SIG-M5 (cell line): ENCODE results near the gene CWH43.
"Not testable (repeated sequence)": the region's sequence is repeated elsewhere in the genome, so short reads cannot be mapped to it uniquely, and the experiment has no call there.

Experiments
- DNase-seq: peaks from one replicate; lab custom pipeline; 2025; lab: John Stamatoyannopoulos, UW

The CWH43 gene

DNA sequence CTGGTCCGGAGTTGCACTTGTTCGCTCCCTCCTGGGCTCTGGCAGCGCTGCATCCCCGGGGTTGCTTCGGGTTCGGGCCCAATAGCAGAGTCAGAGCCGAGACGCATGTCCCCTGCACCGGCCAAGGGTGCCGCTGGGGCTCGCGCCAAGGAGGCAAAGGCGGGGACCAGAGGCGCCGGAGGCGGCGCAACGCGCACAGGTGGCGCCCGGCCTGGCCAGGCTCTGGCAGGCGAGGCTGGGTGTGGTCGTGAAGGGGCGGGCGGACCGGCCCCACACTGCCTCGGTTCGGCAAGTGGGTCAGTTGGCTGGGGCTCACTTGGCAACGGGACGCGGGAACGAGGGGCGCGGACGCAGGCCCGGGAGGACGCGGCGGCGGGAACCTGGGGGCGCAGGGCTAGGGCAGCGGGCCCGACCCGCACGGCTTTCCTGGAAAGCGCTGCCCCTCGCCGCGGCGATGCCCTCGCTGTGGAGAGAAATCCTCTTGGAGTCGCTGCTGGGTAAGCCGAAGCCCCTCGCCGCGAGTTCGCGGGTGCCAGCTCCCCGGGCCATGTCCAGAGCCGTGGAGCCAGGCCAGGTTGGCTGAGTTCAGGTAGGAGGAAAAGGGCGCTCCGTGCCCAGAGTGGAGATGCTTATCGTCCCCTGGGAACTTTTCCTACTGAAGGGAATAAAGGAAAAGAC lies at the start of gene CWH43:
CWH43 (plus strand) TSS at position 300 of the 678 bp plus-strand sequence; CDS start at position 455, 155 bp downstream.
- DNase-seq, result no peak

GRCh38 chr4:48937033-48937432 lies 49.0 kb upstream of the CWH43 start:
- no peak for DNase-seq

- DNase-seq, result no peak
Observed at GRCh38 chr4:48938831-48939230, 47.2 kb upstream of the CWH43 start.

DNA sequence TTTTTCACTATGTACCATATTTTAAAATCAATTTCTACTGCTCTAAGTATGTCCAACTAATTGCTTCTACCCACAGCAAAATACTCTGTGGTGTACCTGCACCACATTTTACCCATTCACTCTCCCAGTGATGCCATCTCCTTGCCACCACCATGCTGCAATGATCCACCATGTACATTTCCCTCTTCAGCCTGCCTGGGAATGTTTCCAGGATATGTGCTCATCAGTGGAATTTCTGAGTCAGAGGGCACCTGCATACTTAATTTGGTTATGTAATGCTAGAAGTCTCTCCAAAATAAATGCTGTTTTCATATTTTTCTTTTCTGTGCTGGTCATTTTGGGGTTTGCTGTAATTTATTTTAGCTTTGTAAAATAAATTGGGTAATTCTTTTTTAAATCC lies 46.3 kb upstream of the CWH43 start:
- DNase-seq, result no peak

DNA sequence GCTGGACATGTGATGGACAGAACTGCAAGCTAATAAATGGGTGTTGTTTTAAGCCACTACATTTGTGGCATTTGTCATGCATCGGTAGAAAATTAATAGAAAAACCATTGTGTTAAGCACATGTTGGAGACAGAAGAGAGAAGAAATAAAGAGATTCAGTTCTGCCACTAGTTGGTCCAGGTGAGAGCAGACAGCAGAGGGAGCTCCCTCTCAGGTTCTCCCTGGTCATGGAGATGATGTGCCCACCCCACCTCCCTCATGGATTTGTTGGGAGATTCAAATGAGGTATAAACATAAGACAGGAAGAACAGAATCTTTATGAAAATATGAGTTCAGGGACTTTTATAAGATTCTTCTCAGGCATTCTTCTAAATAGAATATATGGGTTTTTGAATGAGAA lies 42.7 kb upstream of the CWH43 start:
- DNase-seq, result no peak

- DNase-seq, result no peak
Observed at GRCh38 chr4:48944252-48944651, 41.8 kb upstream of the CWH43 start.

- DNase-seq, result no peak
Observed at GRCh38 chr4:48944756-48945241, 41.3 kb upstream of the CWH43 start.

DNA sequence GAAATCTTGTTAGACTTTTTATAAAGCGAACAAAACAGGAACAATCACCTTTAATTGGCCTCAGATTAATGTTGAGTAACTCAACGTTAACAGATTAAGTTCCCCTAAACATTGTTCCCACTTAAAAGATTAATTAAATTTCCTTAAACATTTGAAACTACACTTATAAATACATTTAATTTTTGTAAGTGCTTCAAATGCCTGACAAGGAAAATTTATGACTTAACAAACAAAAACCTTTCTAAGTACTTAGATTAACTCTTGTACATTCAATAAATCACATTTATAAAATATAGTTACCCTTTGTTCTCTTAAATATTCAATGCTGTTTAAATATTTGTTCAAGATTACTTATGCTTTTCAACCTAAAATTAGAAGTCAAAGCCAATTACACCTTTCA lies 40.1 kb upstream of the CWH43 start:
- no peak for DNase-seq

GRCh38 chr4:48947731-48948130 lies 38.3 kb upstream of the CWH43 start:
- no peak for DNase-seq

DNA sequence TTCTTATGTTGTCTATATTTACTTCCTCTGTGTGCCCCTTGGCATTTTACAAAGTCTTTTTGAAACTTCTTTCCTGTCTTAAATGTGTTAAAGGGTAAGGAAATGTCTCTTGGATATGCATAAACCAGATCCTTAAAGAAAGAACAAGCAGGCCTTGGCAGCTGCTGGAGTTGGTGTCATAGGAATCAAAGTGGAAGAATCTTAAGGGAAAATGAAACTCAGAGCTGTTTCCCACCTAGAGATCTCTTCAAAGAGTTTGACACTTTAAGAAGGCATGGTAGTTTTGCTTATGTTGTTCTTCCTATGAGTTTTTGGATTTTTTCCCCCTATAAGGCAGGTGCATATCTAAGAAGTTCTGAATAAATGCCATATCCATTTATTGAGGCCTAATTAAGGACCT lies 37.0 kb upstream of the CWH43 start:
- no peak for DNase-seq

- no peak for DNase-seq
Observed at GRCh38 chr4:48949518-48950219, 36.4 kb upstream of the CWH43 start.

DNA sequence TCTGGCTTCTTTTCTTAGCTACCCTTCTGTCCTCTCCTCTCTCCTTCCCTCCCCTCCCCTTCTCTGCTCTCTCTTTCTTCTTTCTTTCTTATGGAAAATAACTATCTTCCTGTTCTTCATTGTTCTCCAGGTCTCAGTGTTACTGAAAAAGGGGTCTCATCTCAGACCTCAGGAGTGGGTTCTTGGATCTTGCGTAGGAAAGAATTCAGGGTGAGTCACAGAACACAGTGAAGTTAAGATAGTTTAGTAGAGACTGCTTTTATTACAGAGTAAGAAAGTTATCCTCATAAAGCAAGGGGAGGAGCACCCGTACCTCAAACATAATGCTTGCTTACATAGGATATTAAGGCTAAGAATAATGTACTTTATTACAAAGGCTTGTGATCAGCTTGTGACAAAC lies 31.8 kb upstream of the CWH43 start:
- no peak for DNase-seq

DNA sequence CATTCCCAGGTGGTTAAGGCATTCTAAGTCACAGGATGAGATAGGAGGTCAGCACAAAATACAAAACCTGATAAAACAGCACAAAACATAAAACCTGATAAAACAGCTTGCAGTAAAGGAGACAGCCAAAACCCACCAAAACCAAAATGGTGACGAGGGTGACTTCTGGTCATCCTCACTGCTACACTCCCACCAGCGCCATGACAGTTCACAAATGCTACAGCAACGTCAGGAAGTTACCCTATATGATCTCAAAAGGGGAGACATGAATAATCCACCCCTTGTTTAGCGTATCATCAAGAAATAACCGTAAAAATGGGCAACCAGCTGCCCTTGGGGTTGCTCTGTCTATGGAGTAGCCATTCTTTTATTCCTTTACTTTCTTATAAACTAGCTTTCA lies 28.7 kb upstream of the CWH43 start:
- DNase-seq, result not testable (repeated sequence)

- no peak for DNase-seq
Observed at GRCh38 chr4:48958582-48958981, 27.5 kb upstream of the CWH43 start.

DNA sequence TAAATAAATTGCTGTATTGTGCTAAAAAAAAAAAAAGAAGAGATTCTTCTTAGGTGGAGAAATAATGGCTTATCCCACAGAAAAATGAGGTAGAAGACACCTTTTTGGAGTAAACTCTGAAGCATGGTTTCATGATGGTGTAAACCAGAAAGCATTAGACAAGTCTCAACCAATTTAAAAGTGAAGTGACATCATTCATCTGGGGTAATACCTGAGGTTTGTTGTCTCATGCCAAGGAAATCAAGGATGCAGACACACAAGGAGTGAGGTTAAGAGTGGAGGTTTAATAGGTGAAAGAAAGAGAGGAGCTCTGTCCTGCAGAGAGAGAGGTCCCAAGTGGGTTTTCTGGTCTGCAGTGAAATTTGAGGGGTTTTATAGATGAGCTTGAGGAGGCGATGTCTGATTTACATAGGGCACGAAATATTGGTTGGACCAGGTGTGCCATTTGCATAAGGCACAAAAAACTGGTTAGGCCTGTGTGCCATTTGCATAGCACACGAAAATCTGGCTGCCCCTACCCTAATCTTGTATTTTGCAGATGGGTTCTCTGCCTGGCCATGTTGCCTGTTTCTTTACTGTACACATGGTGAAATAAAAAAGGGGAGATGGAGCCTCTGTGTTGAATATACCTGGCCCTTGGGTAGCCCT lies 25.0 kb upstream of the CWH43 start:
- DNase-seq, result no peak

- no peak for DNase-seq
Observed at GRCh38 chr4:48962636-48963035, 23.4 kb upstream of the CWH43 start.

DNA sequence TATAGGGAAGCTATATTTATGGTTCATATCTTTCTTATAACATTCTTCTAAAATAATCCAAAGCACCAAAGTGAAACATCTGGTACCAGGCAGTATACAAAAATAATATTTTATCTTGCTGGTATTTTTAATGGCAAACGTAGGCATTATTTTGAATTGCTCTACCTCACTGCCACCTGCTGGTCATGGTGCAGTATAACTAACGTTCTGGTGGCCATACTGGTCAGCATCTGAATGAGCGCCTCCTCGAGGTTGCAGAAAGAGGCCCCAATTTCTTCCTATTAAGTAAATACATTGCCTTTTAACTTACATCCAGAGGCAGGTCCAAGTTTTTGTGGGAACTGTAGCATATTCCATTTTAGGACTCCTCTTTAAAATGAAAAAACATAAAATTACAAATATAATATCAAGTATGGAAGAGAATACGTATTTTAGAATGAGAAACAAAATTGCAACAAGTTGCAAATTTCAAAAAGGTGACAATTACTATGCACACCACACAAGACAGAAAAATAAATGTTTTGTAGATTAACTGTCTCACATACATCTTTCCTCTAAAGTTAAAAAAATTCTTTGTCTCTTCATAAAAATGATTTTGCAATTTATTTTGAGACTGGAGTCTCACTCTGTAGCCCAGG lies 22.9 kb upstream of the CWH43 start:
- peak; percentile 12 for DNase-seq

GRCh38 chr4:48967101-48967500 lies 19.0 kb upstream of the CWH43 start:
- DNase-seq, result no peak

- no peak for DNase-seq
Observed at GRCh38 chr4:48967631-48968030, 18.4 kb upstream of the CWH43 start.

DNA sequence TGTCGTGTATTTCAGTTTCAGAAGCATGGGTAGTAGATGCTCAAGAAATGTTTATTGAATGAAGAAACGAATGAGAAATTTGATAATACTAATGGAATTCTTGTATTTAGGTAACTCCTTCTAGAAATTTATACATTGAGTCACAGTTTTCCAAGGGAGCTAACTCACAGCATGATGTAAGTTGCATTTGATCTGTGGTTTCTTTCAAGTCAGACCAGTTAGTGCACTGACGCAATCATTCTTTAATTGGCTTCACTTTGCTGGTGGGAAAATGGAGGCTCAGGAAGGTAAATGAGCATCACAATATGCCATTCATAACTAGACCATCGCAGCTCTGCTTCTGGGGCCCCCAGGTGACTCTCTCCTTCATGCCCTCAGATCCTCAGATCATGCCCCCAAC lies 17.3 kb upstream of the CWH43 start:
- no peak for DNase-seq

DNA sequence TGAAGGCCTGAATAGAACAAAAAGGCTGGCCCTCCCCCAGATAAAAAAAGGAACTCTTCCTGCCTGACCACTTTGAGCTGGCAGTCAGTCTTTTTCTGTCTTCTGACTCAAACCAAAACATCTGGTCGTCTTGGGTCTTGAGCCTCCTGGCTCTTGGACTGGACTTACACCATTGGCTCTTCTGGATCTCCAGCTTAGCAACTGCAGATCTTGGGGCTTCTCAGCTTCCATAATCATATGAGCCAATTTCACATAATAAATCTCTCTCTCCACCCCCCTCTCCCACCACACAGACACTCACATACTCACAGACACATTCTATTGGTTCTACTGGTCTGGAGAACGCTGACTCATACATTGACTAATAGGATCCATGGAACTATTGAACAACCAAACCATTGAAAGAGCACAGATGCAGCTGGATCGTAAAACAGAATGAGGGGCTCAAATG lies 15.6 kb upstream of the CWH43 start:
- no peak for DNase-seq

- no peak for DNase-seq
Observed at GRCh38 chr4:48974979-48975640, 11.0 kb upstream of the CWH43 start.
